ENCODE results near the gene COL15A1.

The COL15A1 gene

GRCh38 chr9:99020786-99021436, 77.2 kb downstream of the COL15A1 start:
- Histone ChIP-seq H3K36me3 (ENCODE audit: control insufficient read depth in 1 of 2, insufficient read depth in 2 of 2, low read length in 2 of 2) (no peaks in the 10 kb centered on the region), H3K4me1 (ENCODE audit: control insufficient read depth in 1 of 2, insufficient read depth in 2 of 2, low read length in 2 of 2) (no peaks in the 10 kb centered on the region), H3K27me3 (ENCODE audit: control insufficient read depth in 1 of 2, insufficient read depth in 2 of 2, low read length in 2 of 2) (no peaks in the 10 kb centered on the region), H3K4me3 (ENCODE audit: low read depth in 1 of 2, low read length in 2 of 2) (no peak overlapping the region), H3K9me3 (ENCODE audit: control insufficient read depth in 1 of 2, low read length in 2 of 2) (no peaks in the 10 kb centered on the region), H3K27ac (ENCODE audit: low read depth, low read length) (no peak overlapping the region), H3K9ac (ENCODE audit: low read depth in 1 of 2, low read length in 2 of 2) (no peak overlapping the region)

DNA sequence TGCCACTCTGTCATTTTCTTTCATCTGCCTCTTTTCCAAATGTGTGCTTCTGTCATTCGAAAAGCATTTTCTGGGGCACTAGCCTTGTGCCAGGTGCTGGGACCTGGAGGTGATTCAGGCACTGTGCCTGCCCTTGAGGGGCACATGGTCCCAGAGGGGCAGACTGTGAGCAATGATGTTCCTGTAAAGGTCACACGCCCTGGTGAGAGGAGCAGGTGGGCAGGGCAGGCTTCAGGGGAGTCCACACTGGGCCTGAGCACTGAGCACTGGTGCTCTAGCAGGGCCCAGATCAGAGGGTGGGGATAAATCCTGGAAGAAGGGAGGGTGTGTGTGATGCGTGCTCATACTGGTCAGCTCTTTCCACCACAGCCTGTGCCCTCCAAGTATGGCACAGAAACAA, 77.8 kb downstream of the COL15A1 start:
- Histone ChIP-seq H3K4me3 (ENCODE audit: low read depth in 1 of 2, low read length in 2 of 2) (no peak overlapping the region), H3K4me1 (ENCODE audit: control insufficient read depth in 1 of 2, insufficient read depth in 2 of 2, low read length in 2 of 2) (no peaks in the 10 kb centered on the region), H3K9ac (ENCODE audit: low read depth in 1 of 2, low read length in 2 of 2) (no peak overlapping the region), H3K36me3 (ENCODE audit: control insufficient read depth in 1 of 2, insufficient read depth in 2 of 2, low read length in 2 of 2) (no peaks in the 10 kb centered on the region), H3K27ac (ENCODE audit: low read depth, low read length) (no peak overlapping the region), H3K27me3 (ENCODE audit: control insufficient read depth in 1 of 2, insufficient read depth in 2 of 2, low read length in 2 of 2) (no peaks in the 10 kb centered on the region), H3K9me3 (ENCODE audit: control insufficient read depth in 1 of 2, low read length in 2 of 2) (no peaks in the 10 kb centered on the region)

- Histone ChIP-seq H3K4me3 (ENCODE audit: low read depth in 1 of 2, low read length in 2 of 2) (no peak overlapping the region), H3K27ac (ENCODE audit: low read depth, low read length) (no peak overlapping the region), H3K27me3 (ENCODE audit: control insufficient read depth in 1 of 2, insufficient read depth in 2 of 2, low read length in 2 of 2) (no peaks in the 10 kb centered on the region), H3K9ac (ENCODE audit: low read depth in 1 of 2, low read length in 2 of 2) (no peak overlapping the region), H3K36me3 (ENCODE audit: control insufficient read depth in 1 of 2, insufficient read depth in 2 of 2, low read length in 2 of 2) (no peaks in the 10 kb centered on the region), H3K4me1 (ENCODE audit: control insufficient read depth in 1 of 2, insufficient read depth in 2 of 2, low read length in 2 of 2) (no peaks in the 10 kb centered on the region), H3K9me3 (ENCODE audit: control insufficient read depth in 1 of 2, low read length in 2 of 2) (no peaks in the 10 kb centered on the region)
These were observed 79.5 kb downstream of the COL15A1 start for GRCh38 chr9:99023231-99023630.

GRCh38 chr9:99023831-99024230, 80.1 kb downstream of the COL15A1 start:
- H3K27me3 ChIP-seq (ENCODE audit: control insufficient read depth in 1 of 2, insufficient read depth in 2 of 2, low read length in 2 of 2): no peaks in the 10 kb centered on the region
- H3K4me1 ChIP-seq (ENCODE audit: control insufficient read depth in 1 of 2, insufficient read depth in 2 of 2, low read length in 2 of 2): no peaks in the 10 kb centered on the region
- H3K36me3 ChIP-seq (ENCODE audit: control insufficient read depth in 1 of 2, insufficient read depth in 2 of 2, low read length in 2 of 2): no peaks in the 10 kb centered on the region
- no peaks in the 10 kb centered on the region for H3K9me3 ChIP-seq (ENCODE audit: control insufficient read depth in 1 of 2, low read length in 2 of 2)
- no peak overlapping the region for H3K4me3 ChIP-seq (ENCODE audit: low read depth in 1 of 2, low read length in 2 of 2)
- no peak overlapping the region for H3K9ac ChIP-seq (ENCODE audit: low read depth in 1 of 2, low read length in 2 of 2)
- no peak overlapping the region for H3K27ac ChIP-seq (ENCODE audit: low read depth, low read length)

DNA sequence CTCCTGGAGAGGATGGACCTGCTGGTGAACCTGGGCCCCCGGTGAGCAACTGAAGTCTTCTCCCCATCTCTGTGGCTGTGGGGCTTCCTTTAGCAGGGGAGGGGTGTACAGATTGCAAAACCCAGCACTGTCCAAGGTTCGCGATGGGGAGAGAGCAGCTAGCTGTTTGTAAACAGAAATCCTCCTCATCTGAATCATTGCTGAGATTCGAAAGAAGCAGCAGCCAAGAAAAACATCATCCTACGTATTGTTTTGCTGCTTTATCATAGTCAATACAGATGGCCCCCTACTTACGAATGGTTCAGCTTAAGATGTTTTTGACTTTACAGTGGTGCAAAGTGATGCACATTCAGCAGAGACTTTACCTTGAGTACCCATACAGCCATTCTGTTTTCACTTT, 81.3 kb downstream of the COL15A1 start:
- no peaks in the 10 kb centered on the region for H3K9me3 ChIP-seq (ENCODE audit: control insufficient read depth in 1 of 2, low read length in 2 of 2)
- H3K36me3 ChIP-seq (ENCODE audit: control insufficient read depth in 1 of 2, insufficient read depth in 2 of 2, low read length in 2 of 2): no peaks in the 10 kb centered on the region
- no peaks in the 10 kb centered on the region for H3K27me3 ChIP-seq (ENCODE audit: control insufficient read depth in 1 of 2, insufficient read depth in 2 of 2, low read length in 2 of 2)
- no peaks in the 10 kb centered on the region for H3K4me1 ChIP-seq (ENCODE audit: control insufficient read depth in 1 of 2, insufficient read depth in 2 of 2, low read length in 2 of 2)
- H3K9ac ChIP-seq (ENCODE audit: low read depth in 1 of 2, low read length in 2 of 2): no peak overlapping the region
- no peak overlapping the region for H3K27ac ChIP-seq (ENCODE audit: low read depth, low read length)
- H3K4me3 ChIP-seq (ENCODE audit: low read depth in 1 of 2, low read length in 2 of 2): no peak overlapping the region

DNA sequence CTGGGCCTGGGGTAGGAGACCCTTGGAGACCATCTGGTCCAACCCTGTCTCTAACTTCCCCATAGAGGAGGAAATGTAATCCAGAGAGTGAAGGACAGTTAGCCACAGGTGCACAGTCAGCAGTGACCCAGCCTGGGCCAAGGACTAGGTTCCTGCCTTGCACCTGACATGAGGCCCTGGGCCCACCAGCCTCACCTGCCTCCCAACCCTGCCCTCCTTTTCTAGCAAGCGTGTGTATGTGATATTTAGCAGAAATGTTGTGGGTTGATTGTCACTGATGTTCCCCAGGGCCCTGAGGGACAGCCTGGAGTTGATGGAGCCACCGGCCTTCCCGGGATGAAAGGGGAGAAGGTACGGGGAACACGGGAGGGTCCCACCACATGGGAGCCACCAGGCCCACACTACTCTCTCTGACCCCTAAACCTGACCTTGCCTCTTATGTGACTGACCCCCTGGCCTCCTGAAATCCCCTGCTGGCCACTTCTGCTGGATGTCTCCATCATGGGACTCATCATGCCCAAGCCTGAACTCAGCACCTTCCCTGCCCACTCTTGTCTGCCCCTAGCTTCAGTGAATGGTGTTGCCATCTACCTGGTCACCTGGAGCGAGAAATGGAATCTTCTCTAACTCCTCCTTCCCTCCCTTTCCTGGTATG, 82.0 kb downstream of the COL15A1 start:
- no peak overlapping the region for H3K27ac ChIP-seq (ENCODE audit: low read depth, low read length)
- H3K36me3 ChIP-seq (ENCODE audit: control insufficient read depth in 1 of 2, insufficient read depth in 2 of 2, low read length in 2 of 2): no peaks in the 10 kb centered on the region
- H3K4me3 ChIP-seq (ENCODE audit: low read depth in 1 of 2, low read length in 2 of 2): no peak overlapping the region
- no peaks in the 10 kb centered on the region for H3K9me3 ChIP-seq (ENCODE audit: control insufficient read depth in 1 of 2, low read length in 2 of 2)
- no peak overlapping the region for H3K9ac ChIP-seq (ENCODE audit: low read depth in 1 of 2, low read length in 2 of 2)
- H3K4me1 ChIP-seq (ENCODE audit: control insufficient read depth in 1 of 2, insufficient read depth in 2 of 2, low read length in 2 of 2): peaks cover 0 to 3% of the 10 kb centered on the region in 2 donors
- no peaks in the 10 kb centered on the region for H3K27me3 ChIP-seq (ENCODE audit: control insufficient read depth in 1 of 2, insufficient read depth in 2 of 2, low read length in 2 of 2)

- peaks cover 0 to 4% of the 10 kb centered on the region in 2 donors for H3K4me1 ChIP-seq (ENCODE audit: control insufficient read depth in 1 of 2, insufficient read depth in 2 of 2, low read length in 2 of 2)
- no peak overlapping the region for H3K27ac ChIP-seq (ENCODE audit: low read depth, low read length)
- no peaks in the 10 kb centered on the region for H3K36me3 ChIP-seq (ENCODE audit: control insufficient read depth in 1 of 2, insufficient read depth in 2 of 2, low read length in 2 of 2)
- no peak overlapping the region for H3K4me3 ChIP-seq (ENCODE audit: low read depth in 1 of 2, low read length in 2 of 2)
- no peak overlapping the region for H3K9ac ChIP-seq (ENCODE audit: low read depth in 1 of 2, low read length in 2 of 2)
- H3K9me3 ChIP-seq (ENCODE audit: control insufficient read depth in 1 of 2, low read length in 2 of 2): no peaks in the 10 kb centered on the region
- no peaks in the 10 kb centered on the region for H3K27me3 ChIP-seq (ENCODE audit: control insufficient read depth in 1 of 2, insufficient read depth in 2 of 2, low read length in 2 of 2)
These were observed 82.7 kb downstream of the COL15A1 start for GRCh38 chr9:99026271-99026955.

GRCh38 chr9:99026956-99027298, 83.2 kb downstream of the COL15A1 start:
- Histone ChIP-seq H3K4me1 (ENCODE audit: control insufficient read depth in 1 of 2, insufficient read depth in 2 of 2, low read length in 2 of 2) (peaks cover 0 to 4% of the 10 kb centered on the region in 2 donors), H3K27ac (ENCODE audit: low read depth, low read length) (no peak overlapping the region), H3K9ac (ENCODE audit: low read depth in 1 of 2, low read length in 2 of 2) (no peak overlapping the region), H3K4me3 (ENCODE audit: low read depth in 1 of 2, low read length in 2 of 2) (no peak overlapping the region), H3K9me3 (ENCODE audit: control insufficient read depth in 1 of 2, low read length in 2 of 2) (no peaks in the 10 kb centered on the region), H3K36me3 (ENCODE audit: control insufficient read depth in 1 of 2, insufficient read depth in 2 of 2, low read length in 2 of 2) (no peaks in the 10 kb centered on the region), H3K27me3 (ENCODE audit: control insufficient read depth in 1 of 2, insufficient read depth in 2 of 2, low read length in 2 of 2) (no peaks in the 10 kb centered on the region)

- H3K27me3 ChIP-seq (ENCODE audit: control insufficient read depth in 1 of 2, insufficient read depth in 2 of 2, low read length in 2 of 2): no peaks in the 10 kb centered on the region
- no peak overlapping the region for H3K4me3 ChIP-seq (ENCODE audit: low read depth in 1 of 2, low read length in 2 of 2)
- H3K36me3 ChIP-seq (ENCODE audit: control insufficient read depth in 1 of 2, insufficient read depth in 2 of 2, low read length in 2 of 2): no peaks in the 10 kb centered on the region
- no peak overlapping the region for H3K27ac ChIP-seq (ENCODE audit: low read depth, low read length)
- H3K9me3 ChIP-seq (ENCODE audit: control insufficient read depth in 1 of 2, low read length in 2 of 2): no peaks in the 10 kb centered on the region
- peaks cover 0 to 4% of the 10 kb centered on the region in 2 donors for H3K4me1 ChIP-seq (ENCODE audit: control insufficient read depth in 1 of 2, insufficient read depth in 2 of 2, low read length in 2 of 2)
- no peak overlapping the region for H3K9ac ChIP-seq (ENCODE audit: low read depth in 1 of 2, low read length in 2 of 2)
These were observed 83.7 kb downstream of the COL15A1 start for GRCh38 chr9:99027443-99027842.

DNA sequence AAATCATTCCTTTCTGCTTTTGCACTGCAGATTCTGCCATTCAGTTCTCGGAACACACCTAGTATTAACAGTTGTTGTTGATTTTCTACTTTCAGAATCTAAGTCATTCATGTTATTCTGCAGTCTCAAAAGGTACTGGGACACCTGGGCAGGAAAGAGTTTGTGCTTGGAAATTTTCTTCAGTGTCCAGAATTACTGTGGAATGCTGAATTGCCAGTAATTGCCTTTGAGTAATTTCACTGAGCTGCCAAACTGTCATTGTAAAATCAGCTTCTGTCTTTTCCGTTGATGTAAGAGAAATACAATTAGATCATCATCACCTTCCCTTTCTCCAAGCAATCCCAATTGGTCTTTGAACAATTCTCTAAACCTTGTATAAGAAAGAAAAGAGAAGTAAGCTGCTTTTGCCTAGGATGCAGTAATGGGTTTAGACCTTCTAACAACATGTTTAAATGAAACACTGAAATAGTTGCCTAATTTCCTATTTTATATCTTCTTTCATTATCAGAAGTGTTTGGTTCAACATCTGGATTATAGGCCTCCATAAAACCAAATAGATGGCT, 85.5 kb downstream of the COL15A1 start:
- no peaks in the 10 kb centered on the region for H3K27me3 ChIP-seq (ENCODE audit: control insufficient read depth in 1 of 2, insufficient read depth in 2 of 2, low read length in 2 of 2)
- H3K27ac ChIP-seq (ENCODE audit: low read depth, low read length): no peak overlapping the region
- no peaks in the 10 kb centered on the region for H3K36me3 ChIP-seq (ENCODE audit: control insufficient read depth in 1 of 2, insufficient read depth in 2 of 2, low read length in 2 of 2)

More for the DNA sequence above, 85.5 kb downstream of the COL15A1 start:
- Histone ChIP-seq H3K9me3 (ENCODE audit: control insufficient read depth in 1 of 2, low read length in 2 of 2) (no peaks in the 10 kb centered on the region), H3K4me3 (ENCODE audit: low read depth in 1 of 2, low read length in 2 of 2) (no peak overlapping the region), H3K4me1 (ENCODE audit: control insufficient read depth in 1 of 2, insufficient read depth in 2 of 2, low read length in 2 of 2) (peaks cover 0 to 4% of the 10 kb centered on the region in 2 donors), H3K9ac (ENCODE audit: low read depth in 1 of 2, low read length in 2 of 2) (no peak overlapping the region)

Data from duodenal mucosa (tissue), 2 donors.